Neural cell (in vitro differentiated cells): Measurements from ENCODE around the gene DHRS9.

Experiments used
- TF ChIP-seq, protein P1 (sequence below): fragments of 450-650 bp; IDR thresholded peaks from 2 replicates; pipeline ENCODE4 v1.5.1; 2014; ENCODE audit warnings: antibody characterized with exemption, mild to moderate bottlenecking, moderate library complexity; ENCODE audit not compliant: poor library complexity, severe bottlenecking
- TF ChIP-seq, protein P2 (sequence below): IDR thresholded peaks from 2 replicates; pipeline ENCODE4 v1.6.1; 2012; ENCODE audit warnings: borderline replicate concordance

DNA sequence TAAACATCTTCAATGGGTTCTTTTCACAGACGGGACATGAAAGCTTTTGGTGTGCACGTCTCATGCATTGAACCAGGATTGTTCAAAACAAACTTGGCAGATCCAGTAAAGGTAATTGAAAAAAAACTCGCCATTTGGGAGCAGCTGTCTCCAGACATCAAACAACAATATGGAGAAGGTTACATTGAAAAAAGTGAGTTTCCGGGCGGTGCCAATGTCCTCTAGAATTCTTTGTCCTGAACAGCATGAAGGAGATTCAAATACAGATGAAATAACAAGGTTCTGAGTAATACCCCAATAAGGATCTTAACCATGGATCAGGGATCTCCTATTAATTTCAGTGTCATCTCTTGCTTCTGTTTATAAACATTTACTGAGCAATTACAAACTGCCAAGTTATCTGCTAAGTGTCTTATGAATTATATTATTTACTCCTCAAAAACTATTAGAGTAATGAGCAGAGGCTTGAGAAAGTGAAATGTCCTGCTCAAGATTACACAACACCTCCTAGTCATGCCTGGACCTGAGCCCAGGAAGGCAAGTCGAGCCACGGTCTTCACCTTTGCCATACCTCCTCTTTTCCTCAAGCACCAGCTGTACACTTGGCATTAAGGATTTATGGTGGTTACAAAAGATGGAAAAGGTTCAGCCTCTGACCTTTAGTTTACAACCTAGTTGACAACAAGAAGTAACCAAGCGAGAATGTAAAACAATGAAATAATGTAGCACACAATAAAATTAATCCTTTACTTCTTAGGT is 22.6 kb downstream of the DHRS9 start:
- TF ChIP-seq, protein P1, sequence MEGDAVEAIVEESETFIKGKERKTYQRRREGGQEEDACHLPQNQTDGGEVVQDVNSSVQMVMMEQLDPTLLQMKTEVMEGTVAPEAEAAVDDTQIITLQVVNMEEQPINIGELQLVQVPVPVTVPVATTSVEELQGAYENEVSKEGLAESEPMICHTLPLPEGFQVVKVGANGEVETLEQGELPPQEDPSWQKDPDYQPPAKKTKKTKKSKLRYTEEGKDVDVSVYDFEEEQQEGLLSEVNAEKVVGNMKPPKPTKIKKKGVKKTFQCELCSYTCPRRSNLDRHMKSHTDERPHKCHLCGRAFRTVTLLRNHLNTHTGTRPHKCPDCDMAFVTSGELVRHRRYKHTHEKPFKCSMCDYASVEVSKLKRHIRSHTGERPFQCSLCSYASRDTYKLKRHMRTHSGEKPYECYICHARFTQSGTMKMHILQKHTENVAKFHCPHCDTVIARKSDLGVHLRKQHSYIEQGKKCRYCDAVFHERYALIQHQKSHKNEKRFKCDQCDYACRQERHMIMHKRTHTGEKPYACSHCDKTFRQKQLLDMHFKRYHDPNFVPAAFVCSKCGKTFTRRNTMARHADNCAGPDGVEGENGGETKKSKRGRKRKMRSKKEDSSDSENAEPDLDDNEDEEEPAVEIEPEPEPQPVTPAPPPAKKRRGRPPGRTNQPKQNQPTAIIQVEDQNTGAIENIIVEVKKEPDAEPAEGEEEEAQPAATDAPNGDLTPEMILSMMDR, result no peak
- TF ChIP-seq, protein P2, sequence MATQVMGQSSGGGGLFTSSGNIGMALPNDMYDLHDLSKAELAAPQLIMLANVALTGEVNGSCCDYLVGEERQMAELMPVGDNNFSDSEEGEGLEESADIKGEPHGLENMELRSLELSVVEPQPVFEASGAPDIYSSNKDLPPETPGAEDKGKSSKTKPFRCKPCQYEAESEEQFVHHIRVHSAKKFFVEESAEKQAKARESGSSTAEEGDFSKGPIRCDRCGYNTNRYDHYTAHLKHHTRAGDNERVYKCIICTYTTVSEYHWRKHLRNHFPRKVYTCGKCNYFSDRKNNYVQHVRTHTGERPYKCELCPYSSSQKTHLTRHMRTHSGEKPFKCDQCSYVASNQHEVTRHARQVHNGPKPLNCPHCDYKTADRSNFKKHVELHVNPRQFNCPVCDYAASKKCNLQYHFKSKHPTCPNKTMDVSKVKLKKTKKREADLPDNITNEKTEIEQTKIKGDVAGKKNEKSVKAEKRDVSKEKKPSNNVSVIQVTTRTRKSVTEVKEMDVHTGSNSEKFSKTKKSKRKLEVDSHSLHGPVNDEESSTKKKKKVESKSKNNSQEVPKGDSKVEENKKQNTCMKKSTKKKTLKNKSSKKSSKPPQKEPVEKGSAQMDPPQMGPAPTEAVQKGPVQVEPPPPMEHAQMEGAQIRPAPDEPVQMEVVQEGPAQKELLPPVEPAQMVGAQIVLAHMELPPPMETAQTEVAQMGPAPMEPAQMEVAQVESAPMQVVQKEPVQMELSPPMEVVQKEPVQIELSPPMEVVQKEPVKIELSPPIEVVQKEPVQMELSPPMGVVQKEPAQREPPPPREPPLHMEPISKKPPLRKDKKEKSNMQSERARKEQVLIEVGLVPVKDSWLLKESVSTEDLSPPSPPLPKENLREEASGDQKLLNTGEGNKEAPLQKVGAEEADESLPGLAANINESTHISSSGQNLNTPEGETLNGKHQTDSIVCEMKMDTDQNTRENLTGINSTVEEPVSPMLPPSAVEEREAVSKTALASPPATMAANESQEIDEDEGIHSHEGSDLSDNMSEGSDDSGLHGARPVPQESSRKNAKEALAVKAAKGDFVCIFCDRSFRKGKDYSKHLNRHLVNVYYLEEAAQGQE, result no peak
